Chondrocyte (in vitro differentiated cells): Measurements from ENCODE around the gene CASK. TPM values are rescaled to one million over a fixed set of nuclear protein-coding genes. Genes with fewer than 3 reads are reported as not detected.

ENCODE experiments used
- DNase-seq: peaks from one replicate; pipeline ENCODE4 v3.0.0; 2021; ENCODE audit warnings: mixed read lengths, low spot score
- H3K27ac Mint-ChIP-seq: one replicate; pipeline ENCODE4 v1.8.0; 2021; ENCODE audit warnings: mild to moderate bottlenecking, moderate library complexity, mixed read lengths; ENCODE audit not compliant: unreplicated experiment
- H3K27me3 Mint-ChIP-seq: 2 replicates; pipeline ENCODE4 v1.8.0; 2021; ENCODE audit warnings: low read depth, mixed read lengths
- H3K36me3 Mint-ChIP-seq: 2 replicates; pipeline ENCODE4 v1.8.0; 2021; ENCODE audit warnings: low read depth, mixed read lengths
- H3K4me1 Mint-ChIP-seq: 2 replicates; pipeline ENCODE4 v1.8.0; 2021; ENCODE audit warnings: low read depth, mild to moderate bottlenecking, mixed read lengths
- H3K4me3 Mint-ChIP-seq: one replicate; pipeline ENCODE4 v1.8.0; 2021; ENCODE audit warnings: mild to moderate bottlenecking, moderate library complexity, mixed read lengths; ENCODE audit not compliant: unreplicated experiment
- H3K9me3 Mint-ChIP-seq: 2 replicates; pipeline ENCODE4 v1.8.0; 2021; ENCODE audit warnings: low read depth, mixed read lengths
- total RNA-seq: library from RNA; stranded (reverse); gene quantifications from 3 replicates; pipeline ENCODE4 v1.2.1, GENCODE V29; 2021
- TF ChIP-seq, protein P1 (sequence below): fragments of 200-600 bp; sonication (generic); IDR thresholded peaks from 2 replicates; pipeline ENCODE4 v1.5.0; 2021; ENCODE audit warnings: antibody characterized with exemption, mild to moderate bottlenecking, moderate library complexity

Gene CASK
- total RNA-seq, 1 donor from 2014 or later: 44.9 TPM

DNA sequence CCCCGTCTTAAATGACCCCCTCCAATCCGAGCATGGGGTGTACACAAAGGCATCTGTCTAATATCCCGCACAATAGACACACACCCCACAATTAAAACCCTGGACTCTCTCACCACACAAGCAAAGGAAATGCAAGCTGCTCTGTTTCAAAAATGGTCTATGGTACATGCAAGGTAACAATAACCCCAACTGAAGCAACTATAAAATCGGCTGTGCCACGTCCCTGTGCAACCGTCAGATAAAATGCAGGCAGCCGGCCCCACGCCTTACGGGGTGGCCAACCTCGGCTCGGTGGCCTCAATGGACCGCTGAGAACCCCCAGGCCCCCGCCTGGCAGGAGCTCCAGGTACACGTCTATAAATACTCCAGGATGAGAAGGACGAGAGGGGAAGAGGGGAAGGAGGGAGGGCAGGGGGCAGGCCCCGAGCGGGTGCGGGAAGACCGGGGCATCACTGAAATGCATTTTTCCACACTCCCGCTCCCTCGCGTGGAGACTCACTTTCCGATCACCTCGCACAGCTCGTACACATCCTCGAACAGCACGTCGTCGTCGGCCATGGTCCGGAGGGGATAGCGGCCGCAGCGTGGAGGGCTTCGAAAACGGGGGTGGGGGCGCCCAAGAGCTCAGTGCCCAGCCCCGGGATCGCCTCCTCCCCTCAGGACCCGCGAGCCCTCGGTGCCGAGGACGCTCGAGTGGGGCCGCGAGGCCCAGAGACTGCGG is 763 bp downstream of the CASK start:
- DNase-seq: no peak
- no peaks in the 10 kb centered on the region for H3K9me3 Mint-ChIP-seq
- TF ChIP-seq, protein P1, sequence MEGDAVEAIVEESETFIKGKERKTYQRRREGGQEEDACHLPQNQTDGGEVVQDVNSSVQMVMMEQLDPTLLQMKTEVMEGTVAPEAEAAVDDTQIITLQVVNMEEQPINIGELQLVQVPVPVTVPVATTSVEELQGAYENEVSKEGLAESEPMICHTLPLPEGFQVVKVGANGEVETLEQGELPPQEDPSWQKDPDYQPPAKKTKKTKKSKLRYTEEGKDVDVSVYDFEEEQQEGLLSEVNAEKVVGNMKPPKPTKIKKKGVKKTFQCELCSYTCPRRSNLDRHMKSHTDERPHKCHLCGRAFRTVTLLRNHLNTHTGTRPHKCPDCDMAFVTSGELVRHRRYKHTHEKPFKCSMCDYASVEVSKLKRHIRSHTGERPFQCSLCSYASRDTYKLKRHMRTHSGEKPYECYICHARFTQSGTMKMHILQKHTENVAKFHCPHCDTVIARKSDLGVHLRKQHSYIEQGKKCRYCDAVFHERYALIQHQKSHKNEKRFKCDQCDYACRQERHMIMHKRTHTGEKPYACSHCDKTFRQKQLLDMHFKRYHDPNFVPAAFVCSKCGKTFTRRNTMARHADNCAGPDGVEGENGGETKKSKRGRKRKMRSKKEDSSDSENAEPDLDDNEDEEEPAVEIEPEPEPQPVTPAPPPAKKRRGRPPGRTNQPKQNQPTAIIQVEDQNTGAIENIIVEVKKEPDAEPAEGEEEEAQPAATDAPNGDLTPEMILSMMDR: peak; percentile 45
- H3K4me1 Mint-ChIP-seq: peaks cover 9% of the 10 kb centered on the region
- no peaks in the 10 kb centered on the region for H3K36me3 Mint-ChIP-seq
- H3K4me3 Mint-ChIP-seq: peak overlapping the region; percentile 81
- H3K27me3 Mint-ChIP-seq: no peaks in the 10 kb centered on the region
- H3K27ac Mint-ChIP-seq: peak overlapping the region; percentile 88

DNA sequence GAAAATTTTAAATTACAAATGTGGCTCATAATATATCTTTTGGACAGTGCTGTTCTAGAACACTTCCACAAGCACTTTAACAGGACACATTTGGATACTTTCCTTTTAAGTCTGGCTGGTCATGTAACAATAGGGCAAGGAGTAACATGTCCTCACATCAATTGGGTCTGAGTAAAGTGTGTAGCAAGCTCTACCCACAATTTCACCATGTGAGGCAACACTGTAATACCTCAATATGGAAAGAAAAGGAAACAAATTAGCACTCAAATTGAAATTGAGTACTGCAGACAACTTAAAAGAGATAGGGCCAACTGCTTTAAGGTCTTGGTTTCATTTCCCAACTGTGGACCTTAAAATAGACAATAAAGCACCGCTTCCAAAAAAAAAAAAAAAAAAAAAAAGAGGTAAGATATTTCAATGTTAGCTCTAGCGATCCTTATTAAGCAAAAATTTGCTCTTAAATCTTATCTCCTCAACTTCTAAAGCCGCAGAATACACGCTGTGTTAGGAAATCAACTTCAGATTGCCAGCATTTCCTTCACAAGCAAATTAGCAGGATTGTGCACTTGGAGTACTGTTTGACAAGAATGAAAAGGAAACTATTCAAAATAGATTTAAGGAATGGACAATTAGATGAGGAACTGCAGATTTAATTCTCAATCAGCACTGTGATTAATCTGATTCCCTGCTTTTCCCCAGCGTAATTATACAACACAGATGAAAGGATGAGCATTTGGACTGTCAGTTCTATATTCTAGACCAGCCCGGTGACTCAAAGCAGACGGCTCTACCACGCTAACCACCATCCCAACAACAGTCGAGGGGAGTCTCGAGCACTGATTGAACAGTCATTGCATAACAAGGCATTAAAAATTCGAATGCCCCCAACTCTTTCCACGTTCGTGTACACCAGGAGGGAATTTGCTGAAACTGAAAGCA is 1.6 kb downstream of the CASK start:
- Mint-ChIP-seq H3K27me3 (no peaks in the 10 kb centered on the region), H3K27ac (peak overlapping the region; percentile 88), H3K4me1 (peaks cover 9% of the 10 kb centered on the region), H3K9me3 (no peaks in the 10 kb centered on the region), H3K36me3 (no peaks in the 10 kb centered on the region), H3K4me3 (peak overlapping the region; percentile 81)
- DNase-seq: no peak
- TF ChIP-seq, protein P1: no peak

DNA sequence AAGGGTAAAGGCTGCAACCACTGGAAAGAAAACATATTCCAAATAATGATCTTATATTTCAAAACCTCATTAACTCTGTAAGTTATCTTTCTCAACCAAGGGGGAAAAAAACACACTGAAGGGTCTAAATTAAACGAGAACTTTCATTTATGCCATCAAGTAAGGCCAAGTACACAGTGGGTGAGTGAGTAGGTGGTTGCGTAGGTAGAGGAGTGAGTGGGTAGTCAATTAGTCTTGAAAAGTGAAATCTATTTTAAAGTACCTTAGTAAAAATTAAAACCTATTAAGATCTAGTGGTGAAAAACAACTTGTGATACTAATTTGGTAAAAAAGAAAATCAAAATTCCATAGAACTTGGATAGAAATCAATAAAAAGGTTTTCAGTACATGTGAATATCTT is 3.5 kb downstream of the CASK start:
- Mint-ChIP-seq H3K27me3 (no peaks in the 10 kb centered on the region), H3K27ac (no peak overlapping the region), H3K36me3 (no peaks in the 10 kb centered on the region), H3K4me3 (no peak overlapping the region), H3K4me1 (peaks cover 9% of the 10 kb centered on the region), H3K9me3 (no peaks in the 10 kb centered on the region)
- no peak for DNase-seq
- TF ChIP-seq, protein P1: no peak

DNA sequence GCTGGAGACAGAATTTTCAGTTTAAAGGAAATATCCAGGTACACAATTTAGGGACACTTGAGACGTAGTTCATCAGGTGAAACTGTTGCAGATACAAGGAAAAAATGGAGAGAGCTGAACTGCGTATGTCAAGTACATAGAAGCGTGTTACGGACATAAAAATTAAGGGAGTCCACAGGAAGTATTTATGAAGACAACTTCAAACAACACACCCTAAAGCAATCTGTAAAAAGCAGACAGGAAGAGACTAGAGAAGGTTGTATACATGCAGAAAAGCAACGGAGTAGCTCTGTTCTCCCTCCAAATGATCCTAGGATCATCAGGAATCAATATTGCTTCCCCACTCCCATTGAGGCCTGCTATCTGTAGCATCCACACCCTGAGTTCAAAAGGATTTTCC is 5.8 kb downstream of the CASK start:
- TF ChIP-seq, protein P1: no peak
- H3K9me3 Mint-ChIP-seq: no peaks in the 10 kb centered on the region
- H3K36me3 Mint-ChIP-seq: no peaks in the 10 kb centered on the region
- H3K27me3 Mint-ChIP-seq: no peaks in the 10 kb centered on the region
- no peak for DNase-seq
- no peak overlapping the region for H3K4me3 Mint-ChIP-seq
- H3K27ac Mint-ChIP-seq: no peak overlapping the region
- H3K4me1 Mint-ChIP-seq: peaks cover 14% of the 10 kb centered on the region

DNA sequence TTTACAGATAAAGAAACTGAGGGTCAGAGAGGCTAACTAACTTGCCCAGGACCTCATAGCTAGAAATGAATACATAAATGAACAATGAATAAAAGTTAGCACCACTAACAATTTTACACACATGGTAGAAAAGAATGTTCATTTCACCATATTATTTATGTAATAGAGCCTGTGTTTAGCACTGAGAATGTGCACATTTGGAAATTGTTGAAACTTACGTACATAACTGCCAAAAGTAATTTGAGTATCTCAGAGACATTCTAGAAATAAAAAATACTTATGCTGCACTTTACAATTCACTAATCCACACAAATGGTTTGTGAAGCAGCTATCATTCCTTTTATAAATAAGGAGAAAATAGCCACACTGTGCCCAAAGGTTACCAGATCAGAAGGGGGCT is 9.9 kb downstream of the CASK start:
- Mint-ChIP-seq H3K27ac (peak overlapping the region; percentile 49), H3K9me3 (no peaks in the 10 kb centered on the region), H3K4me1 (peaks cover 5% of the 10 kb centered on the region), H3K36me3 (no peaks in the 10 kb centered on the region), H3K27me3 (no peaks in the 10 kb centered on the region), H3K4me3 (no peak overlapping the region)
- DNase-seq: no peak
- TF ChIP-seq, protein P1: no peak
